Keratinocyte (primary cell): ENCODE data around the gene WRNIP1. TPM values are rescaled to one million over a fixed set of nuclear protein-coding genes. Genes with fewer than 3 reads are reported as not detected.

ENCODE experiments used
- DNase-seq: peaks from one replicate; pipeline ENCODE4 v3.0.0-alpha.2; 2011; ENCODE audit warnings: low read depth, missing footprints, low spot score
- FAIRE-seq: peaks from 2 replicates; lab custom pipeline; 2011; peaks lifted over from hg19 to GRCh38; lab: Jason Lieb, UNC
- H2AFZ ChIP-seq: 2 replicates; pipeline ENCODE4 v1.6.0; 2012; ENCODE audit warnings: low read length, control low read depth, inconsistent platforms; ENCODE audit not compliant: control insufficient read depth
- H3K27ac ChIP-seq: 2 replicates; pipeline ENCODE4 v1.5.1; 2011; ENCODE audit warnings: low read length; ENCODE audit not compliant: control insufficient read depth, insufficient read depth
- H3K27me3 ChIP-seq: 3 replicates; pipeline ENCODE4 v1.6.0; 2011; ENCODE audit warnings: low read length; ENCODE audit not compliant: control insufficient read depth, insufficient read depth; ENCODE audit errors: extremely low read depth
- H3K36me3 ChIP-seq, 2 experiments: 2 replicates in 1 of 2; 3 replicates in 1 of 2; pipeline ENCODE4 v1.5.1; 2011; ENCODE audit warnings: low read length in 2 of 2, mild to moderate bottlenecking in 1 of 2; ENCODE audit not compliant: control insufficient read depth in 2 of 2, insufficient read depth in 2 of 2; ENCODE audit errors: extremely low read depth in 1 of 2
- H3K4me1 ChIP-seq: 3 replicates; pipeline ENCODE4 v1.5.1; 2011; ENCODE audit warnings: low read length; ENCODE audit not compliant: control insufficient read depth, insufficient read depth; ENCODE audit errors: extremely low read depth
- H3K4me2 ChIP-seq: 3 replicates; pipeline ENCODE4 v1.6.0; 2011; ENCODE audit warnings: low read depth, low read length; ENCODE audit not compliant: control insufficient read depth, insufficient read depth; ENCODE audit errors: extremely low read depth
- H3K4me3 ChIP-seq, 3 experiments: fragments of 200-600 bp in 1 of 3; sonication (generic) in 1 of 3; 2 replicates in 2 of 3; 3 replicates in 1 of 3; pipeline ENCODE4 v1.5.1; 2011 to 2016; ENCODE audit warnings: low read length in 3 of 3, mild to moderate bottlenecking in 3 of 3, control low read depth in 2 of 3, inconsistent platforms in 1 of 3, low read depth in 1 of 3, mixed read lengths in 1 of 3, mixed run types in 1 of 3, moderate library complexity in 1 of 3; ENCODE audit not compliant: control insufficient read depth in 2 of 3, insufficient read depth in 2 of 3; ENCODE audit errors: extremely low read depth in 1 of 3
- H3K79me2 ChIP-seq: 2 replicates; pipeline ENCODE4 v1.6.0; 2012; ENCODE audit warnings: low read length; ENCODE audit not compliant: control insufficient read depth, insufficient read depth
- H3K9ac ChIP-seq: 3 replicates; pipeline ENCODE4 v1.6.0; 2011; ENCODE audit warnings: low read length; ENCODE audit not compliant: control insufficient read depth, insufficient read depth; ENCODE audit errors: extremely low read depth
- H3K9me1 ChIP-seq: 3 replicates; pipeline ENCODE4 v1.6.0; 2011; ENCODE audit warnings: low read length; ENCODE audit not compliant: control insufficient read depth, insufficient read depth; ENCODE audit errors: extremely low read depth
- H3K9me3 ChIP-seq: 2 replicates; pipeline ENCODE4 v1.5.1; 2012; ENCODE audit warnings: low read depth, low read length; ENCODE audit not compliant: control insufficient read depth
- H4K20me1 ChIP-seq: 3 replicates; pipeline ENCODE4 v1.6.0; 2011; ENCODE audit warnings: low read length; ENCODE audit not compliant: control insufficient read depth, insufficient read depth; ENCODE audit errors: extremely low read depth
- EZH2 ChIP-seq: IDR thresholded peaks from one replicate; pipeline ENCODE4 v1.6.1; 2012; ENCODE audit warnings: inconsistent platforms, mild to moderate bottlenecking, low read length, moderate library complexity
- dilution Hi-C: fragments of 300-500 bp; cut with MboI; formaldehyde crosslinking; loops from one replicate; pipeline ENCODE4 v1.7.0; 2020; ENCODE audit warnings: low sequenced_read_pairs; ENCODE audit not compliant: extremely low pct_ligation_motif_present
- polyA plus RNA-seq, 5 experiments: library from polyadenylated mRNA; depleted of rRNA in 3 of 5; stranded (reverse) in 3 of 5; stranded (forward) in 1 of 5; unstranded in 1 of 5; fragments of >200 nt; gene quantifications; 1 replicate in 1 of 5; 2 replicates in 3 of 5; 3 replicates in 1 of 5; pipeline versions ENCODE4 v1.2.1 to v1.2.3, GENCODE V29; 2011 to 2012; ENCODE audit warnings: missing spikeins in 2 of 5, low read depth in 1 of 5, low replicate concordance in 1 of 5
- TF ChIP-seq, protein P1 (sequence below), 3 experiments: IDR thresholded peaks in 1 of 3; conservative IDR thresholded peaks in 1 of 3; optimal IDR thresholded peaks in 1 of 3; 2 replicates in 2 of 3; 3 replicates in 1 of 3; pipeline versions ENCODE3 to v1.5.1; 2011; ENCODE audit warnings: low read length in 3 of 3, mild to moderate bottlenecking in 3 of 3, moderate library complexity in 2 of 3, control low read depth in 1 of 3, inconsistent platforms in 1 of 3; ENCODE audit not compliant: insufficient read depth in 2 of 3; ENCODE audit errors: extremely low read depth in 1 of 3

The WRNIP1 gene
- polyA plus RNA-seq, 1 donor (not counting 4 experiments of a cell fraction or from before 2014, with no cell fraction given) = 52.3 TPM

DNA sequence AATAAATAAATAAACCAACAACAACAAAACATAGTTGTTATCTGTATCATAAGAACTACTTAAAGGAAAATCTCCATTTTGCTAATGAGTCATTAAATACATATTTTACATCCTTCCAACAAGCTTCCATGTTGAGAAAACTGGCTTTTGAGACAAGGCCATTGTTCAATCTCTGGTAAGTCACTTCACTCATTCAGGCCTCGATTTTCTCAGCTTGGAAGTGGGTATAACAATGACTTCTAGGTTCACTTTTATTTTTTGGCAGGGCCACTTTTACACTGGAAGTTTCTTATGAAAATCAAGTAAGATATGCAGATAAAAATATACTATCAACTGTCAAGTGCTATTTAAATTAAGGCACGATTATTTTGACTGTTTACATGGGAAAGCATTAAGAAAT, 30.0 kb downstream of the WRNIP1 start:
- no peaks in the 10 kb centered on the region for H3K9me3 ChIP-seq
- no peak for TF ChIP-seq EZH2
- TF ChIP-seq, protein P1, sequence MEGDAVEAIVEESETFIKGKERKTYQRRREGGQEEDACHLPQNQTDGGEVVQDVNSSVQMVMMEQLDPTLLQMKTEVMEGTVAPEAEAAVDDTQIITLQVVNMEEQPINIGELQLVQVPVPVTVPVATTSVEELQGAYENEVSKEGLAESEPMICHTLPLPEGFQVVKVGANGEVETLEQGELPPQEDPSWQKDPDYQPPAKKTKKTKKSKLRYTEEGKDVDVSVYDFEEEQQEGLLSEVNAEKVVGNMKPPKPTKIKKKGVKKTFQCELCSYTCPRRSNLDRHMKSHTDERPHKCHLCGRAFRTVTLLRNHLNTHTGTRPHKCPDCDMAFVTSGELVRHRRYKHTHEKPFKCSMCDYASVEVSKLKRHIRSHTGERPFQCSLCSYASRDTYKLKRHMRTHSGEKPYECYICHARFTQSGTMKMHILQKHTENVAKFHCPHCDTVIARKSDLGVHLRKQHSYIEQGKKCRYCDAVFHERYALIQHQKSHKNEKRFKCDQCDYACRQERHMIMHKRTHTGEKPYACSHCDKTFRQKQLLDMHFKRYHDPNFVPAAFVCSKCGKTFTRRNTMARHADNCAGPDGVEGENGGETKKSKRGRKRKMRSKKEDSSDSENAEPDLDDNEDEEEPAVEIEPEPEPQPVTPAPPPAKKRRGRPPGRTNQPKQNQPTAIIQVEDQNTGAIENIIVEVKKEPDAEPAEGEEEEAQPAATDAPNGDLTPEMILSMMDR (optimal IDR thresholded peaks at IDR 0.05 in 1 of 3, IDR thresholded peaks at IDR 0.05 in 1 of 3, conservative IDR thresholded peaks at IDR 0.05 in 1 of 3; ENCODE audit: extremely low read depth in 1 of 3, insufficient read depth in 2 of 3, low read length in 3 of 3) = no peak
- no peak overlapping the region for H2AFZ ChIP-seq
- H3K4me3 ChIP-seq = no peak overlapping the region
- no peaks in the 10 kb centered on the region for H3K79me2 ChIP-seq
- DNase-seq (no peak), FAIRE-seq (no peak)
- peaks cover 28% of the 10 kb centered on the region for H3K4me1 ChIP-seq
- no peak overlapping the region for H3K9ac ChIP-seq
- dilution Hi-C loops = no loop called here
- H3K9me1 ChIP-seq = no peaks in the 10 kb centered on the region
- H3K27me3 ChIP-seq = no peaks in the 10 kb centered on the region
- H3K4me2 ChIP-seq = no peak overlapping the region
- H3K27ac ChIP-seq = no peak overlapping the region
- H4K20me1 ChIP-seq = no peaks in the 10 kb centered on the region
- H3K36me3 ChIP-seq = no peaks in the 10 kb centered on the region

GRCh38 chr6:2795956-2796355, 30.8 kb downstream of the WRNIP1 start:
- H3K4me1 ChIP-seq = peaks cover 28% of the 10 kb centered on the region
- H3K27ac ChIP-seq = no peak overlapping the region
- H3K79me2 ChIP-seq = no peaks in the 10 kb centered on the region
- H3K9me1 ChIP-seq = no peaks in the 10 kb centered on the region
- H3K9me3 ChIP-seq = no peaks in the 10 kb centered on the region
- TF ChIP-seq, protein P1 (optimal IDR thresholded peaks at IDR 0.05 in 1 of 3, IDR thresholded peaks at IDR 0.05 in 1 of 3, conservative IDR thresholded peaks at IDR 0.05 in 1 of 3; ENCODE audit: extremely low read depth in 1 of 3, insufficient read depth in 2 of 3, low read length in 3 of 3) = no peak
- no peak for TF ChIP-seq EZH2
- H3K4me3 ChIP-seq = no peak overlapping the region
- dilution Hi-C loops = no loop called here
- DNase-seq (no peak), FAIRE-seq (no peak)
- no peaks in the 10 kb centered on the region for H3K36me3 ChIP-seq
- no peak overlapping the region for H2AFZ ChIP-seq
- H3K9ac ChIP-seq = no peak overlapping the region
- H3K27me3 ChIP-seq = no peaks in the 10 kb centered on the region
- no peak overlapping the region for H3K4me2 ChIP-seq
- H4K20me1 ChIP-seq = no peaks in the 10 kb centered on the region
